Measurements from ENCODE around the gene CEBPG.

- TF ChIP-seq ZNF70 (CRISPR knock-in tag; IDR thresholded peaks at IDR 0.05): no peak
- TF ChIP-seq PPARA (CRISPR knock-in tag; IDR thresholded peaks at IDR 0.05; ENCODE audit: borderline replicate concordance): no peak
- TF ChIP-seq ZFP3 (CRISPR knock-in tag; IDR thresholded peaks at IDR 0.05): no peak
- no peak for TF ChIP-seq RARB (CRISPR knock-in tag; IDR thresholded peaks at IDR 0.05)
- no peak for TF ChIP-seq SNAI2 (CRISPR knock-in tag; IDR thresholded peaks at IDR 0.05)
- TF ChIP-seq OSR1 (CRISPR knock-in tag; IDR thresholded peaks at IDR 0.05): no peak
- no peak for TF ChIP-seq ZFP30 (CRISPR knock-in tag; IDR thresholded peaks at IDR 0.05)
- TF ChIP-seq PATZ1 (CRISPR knock-in tag; IDR thresholded peaks at IDR 0.05; ENCODE audit: borderline replicate concordance): no peak
Observed at GRCh38 chr19:33375156-33375836, 1.8 kb downstream of the CEBPG start.

Data from SK-N-SH treated with all-trans-retinoic acid at 6 μM for 48 hours (cell line).